GM20431 (cell line): ENCODE measurements around the gene ST3GAL5.

Source experiments
- in situ Hi-C: fragments of 300-500 bp; cut with MseI, MboI; formaldehyde crosslinking; loops from one replicate; pipeline ENCODE4 v1.15.0; 2020; ENCODE audit warnings: low sequenced_read_pairs; ENCODE audit not compliant: unreplicated experiment

ST3GAL5 gene

GRCh38 chr2:85813982-85814801 is 74.6 kb downstream of the ST3GAL5 start:
- in situ Hi-C loops = no loop called here

GRCh38 chr2:85813211-85813981 is 75.4 kb downstream of the ST3GAL5 start:
- in situ Hi-C loops = no loop called here

GRCh38 chr2:85812094-85812735 is 76.6 kb downstream of the ST3GAL5 start:
- in situ Hi-C loops = no loop called here

- in situ Hi-C loops = no loop called here
These were observed 77.4 kb downstream of the ST3GAL5 start for GRCh38 chr2:85811180-85812093.

- in situ Hi-C loops = no loop called here
These were observed 78.2 kb downstream of the ST3GAL5 start for GRCh38 chr2:85810371-85811179.

GRCh38 chr2:85807756-85808155 is 81.0 kb downstream of the ST3GAL5 start:
- in situ Hi-C loops = no loop called here

- in situ Hi-C loops = no loop called here
These were observed 82.3 kb downstream of the ST3GAL5 start for GRCh38 chr2:85806358-85807118.

GRCh38 chr2:85804583-85804982 is 84.2 kb downstream of the ST3GAL5 start:
- in situ Hi-C loops = no loop called here

GRCh38 chr2:85803704-85804425 is 84.9 kb downstream of the ST3GAL5 start:
- in situ Hi-C loops = no loop called here

GRCh38 chr2:85802354-85803103 is 86.3 kb downstream of the ST3GAL5 start:
- in situ Hi-C loops = no loop called here

GRCh38 chr2:85801871-85802270 is 86.9 kb downstream of the ST3GAL5 start:
- in situ Hi-C loops = no loop called here

GRCh38 chr2:85800586-85800985 is 88.2 kb downstream of the ST3GAL5 start:
- in situ Hi-C loops = no loop called here

GRCh38 chr2:85799215-85799956 is 89.4 kb downstream of the ST3GAL5 start:
- in situ Hi-C loops = no loop called here

GRCh38 chr2:85797921-85798320 is 90.9 kb downstream of the ST3GAL5 start:
- in situ Hi-C loops = no loop called here

GRCh38 chr2:85797263-85797660 is 91.5 kb downstream of the ST3GAL5 start:
- in situ Hi-C loops = no loop called here
